K562 (cell line): Measurements from ENCODE around the gene ZFYVE28. TPM values are rescaled to one million over a fixed set of nuclear protein-coding genes. Genes with fewer than 3 reads are reported as not detected.
A peak's percentile ranks its signal among the peaks of the same experiment; 100 is the strongest.

ENCODE experiments used
- CCNT2 ChIP-seq: IDR thresholded peaks from 2 replicates; pipeline ENCODE4 v1.6.1; 2011; ENCODE audit warnings: borderline replicate concordance, low read depth, mild to moderate bottlenecking, moderate library complexity, mixed read lengths, low read length; ENCODE audit not compliant: insufficient read length; ENCODE audit errors: extremely low read depth
- CTBP1 ChIP-seq: fragments of 450-650 bp; IDR thresholded peaks from 2 replicates; pipeline ENCODE4 v1.6.1; 2016; ENCODE audit warnings: borderline replicate concordance
- FOXJ2 ChIP-seq: fragments of 200-800 bp; sonication (Bioruptor generic); IDR thresholded peaks from 2 replicates; pipeline ENCODE4 v1.6.1; 2016; ENCODE audit warnings: missing genetic modification characterization, missing compliant biosample characterization
- FOXM1 ChIP-seq, 2 experiments: fragments of 450-650 bp in 1 of 2; sonication (generic) in 1 of 2; formaldehyde crosslinking in 1 of 2; IDR thresholded peaks; 2 replicates each; pipeline versions ENCODE4 v1.6.1 to v1.9.0; 2017 to 2022; ENCODE audit warnings: low read depth in 2 of 2, mild to moderate bottlenecking in 2 of 2, missing genetic modification reagents in 1 of 2, moderate library complexity in 1 of 2
- PHF20 ChIP-seq: fragments of 450-650 bp; IDR thresholded peaks from 2 replicates; pipeline ENCODE4 v1.6.1; 2018; ENCODE audit not compliant: partially characterized antibody
- RBM15 ChIP-seq: fragments of 200-400 bp; formaldehyde crosslinking; IDR thresholded peaks from 2 replicates; pipeline ENCODE4 v1.6.1; 2018; ENCODE audit warnings: mild to moderate bottlenecking, low read length, moderate library complexity; ENCODE audit not compliant: insufficient read depth
- ZBTB17 ChIP-seq: fragments of 450-650 bp; formaldehyde crosslinking; IDR thresholded peaks from 2 replicates; pipeline ENCODE4 v1.4.0; 2020; ENCODE audit warnings: mild to moderate bottlenecking
- polyA plus RNA-seq, 8 experiments: library from polyadenylated mRNA; depleted of rRNA in 4 of 8; stranded (reverse) in 5 of 8; unstranded in 3 of 8; fragments of >200 nt; fragmentation: Nextera tagmentation in 2 of 8; fragmentation: Illumina TruSeq in 1 of 8; extraction: Ambion mirVana in 2 of 8; extraction: Trizol in 1 of 8; gene quantifications; 2 replicates each; pipeline versions ENCODE4 v1.2.1 to v1.2.3, GENCODE V29; 2011 to 2014; ENCODE audit warnings: inconsistent platforms in 1 of 8, missing spikeins in 1 of 8
- total RNA-seq, 7 experiments: library from RNA; depleted of rRNA in 6 of 7; stranded (reverse); fragments of >200 nt in 6 of 7; fragmentation: Illumina TruSeq in 2 of 7; extraction: Trizol in 2 of 7; gene quantifications; 2 replicates each; pipeline versions ENCODE4 v1.2.1 to v1.2.3, GENCODE V29; 2011 to 2021; ENCODE audit warnings: low replicate concordance in 1 of 7
- TF ChIP-seq, protein P1 (sequence below), 2 experiments: fragments of 450-650 bp; formaldehyde crosslinking in 1 of 2; IDR thresholded peaks; 2 replicates each; pipeline versions ENCODE4 v1.4.0 to v1.6.1; 2014 to 2020; ENCODE audit warnings: mild to moderate bottlenecking in 2 of 2, borderline replicate concordance in 1 of 2, low read depth in 1 of 2
- TF ChIP-seq, protein P2 (sequence below): fragments of 450-650 bp; formaldehyde crosslinking; IDR thresholded peaks from 2 replicates; pipeline ENCODE4 v1.4.0; 2020; ENCODE audit warnings: mild to moderate bottlenecking
- TF ChIP-seq, protein P3 (sequence below): fragments of 450-650 bp; conservative IDR thresholded peaks from 2 replicates; pipeline ENCODE4 v1.6.1; 2016; ENCODE audit warnings: missing genetic modification characterization, low read depth, mild to moderate bottlenecking, control low read depth, missing compliant biosample characterization
- TF ChIP-seq, protein P4 (sequence below): IDR thresholded peaks from 2 replicates; pipeline ENCODE4 v1.6.1; 2011; ENCODE audit warnings: borderline replicate concordance, low read depth, mild to moderate bottlenecking, moderate library complexity, low read length; ENCODE audit not compliant: insufficient read depth, poor library complexity, severe bottlenecking

ZFYVE28 gene
- total and polyA plus RNA-seq, 9 of the 15 experiments (the other 6 are each of a cell fraction or from before 2014, with no cell fraction given): 1.3 to 24.8 (median 8.9) TPM

DNA sequence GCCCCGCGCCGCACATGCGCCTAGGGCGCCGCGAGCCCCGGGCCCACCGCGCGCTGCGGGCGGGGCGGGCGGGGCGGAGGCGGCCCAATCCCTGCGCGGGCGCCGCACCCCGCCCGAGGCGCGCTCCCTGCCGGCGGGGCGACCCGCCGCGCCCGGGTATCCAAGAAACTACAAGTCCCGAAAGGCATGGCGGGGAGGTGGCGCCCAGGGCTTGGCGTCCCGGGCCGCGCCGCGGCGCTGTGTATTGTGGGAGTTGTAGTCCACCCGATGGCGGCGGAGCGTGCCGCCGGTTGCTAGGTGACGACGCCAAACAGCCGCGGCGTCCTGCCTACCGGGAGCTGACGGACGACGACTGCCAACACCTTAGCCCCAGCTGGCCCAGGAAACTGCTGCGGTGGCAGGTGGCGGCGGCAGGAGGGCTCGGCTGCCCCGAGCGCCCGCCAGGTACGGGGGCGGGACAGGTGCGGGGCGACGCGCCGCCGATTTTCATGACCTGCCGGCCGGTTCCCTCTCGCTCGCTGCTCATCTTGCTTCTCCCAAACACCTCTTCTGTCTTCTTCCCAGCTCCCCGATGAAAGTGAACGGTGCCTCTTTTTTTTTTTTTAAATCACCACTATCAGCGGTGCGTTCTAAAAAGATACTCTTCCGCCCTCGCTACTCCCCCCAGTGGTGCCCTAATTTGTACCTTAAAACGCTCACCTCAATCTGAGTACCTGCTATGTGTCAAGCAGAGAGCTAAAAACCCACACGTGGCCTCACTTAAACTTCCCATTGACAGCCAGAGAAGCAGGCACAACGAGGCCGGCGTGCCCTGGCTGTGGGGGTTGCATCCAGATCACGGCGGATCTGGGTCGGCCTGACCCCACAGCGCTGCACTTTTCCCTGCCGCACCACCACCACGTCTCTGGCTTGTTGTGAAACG lies 466 bp upstream of the ZFYVE28 start, which contains the start of gene CFAP99 (continued):
- TF ChIP-seq, protein P1, sequence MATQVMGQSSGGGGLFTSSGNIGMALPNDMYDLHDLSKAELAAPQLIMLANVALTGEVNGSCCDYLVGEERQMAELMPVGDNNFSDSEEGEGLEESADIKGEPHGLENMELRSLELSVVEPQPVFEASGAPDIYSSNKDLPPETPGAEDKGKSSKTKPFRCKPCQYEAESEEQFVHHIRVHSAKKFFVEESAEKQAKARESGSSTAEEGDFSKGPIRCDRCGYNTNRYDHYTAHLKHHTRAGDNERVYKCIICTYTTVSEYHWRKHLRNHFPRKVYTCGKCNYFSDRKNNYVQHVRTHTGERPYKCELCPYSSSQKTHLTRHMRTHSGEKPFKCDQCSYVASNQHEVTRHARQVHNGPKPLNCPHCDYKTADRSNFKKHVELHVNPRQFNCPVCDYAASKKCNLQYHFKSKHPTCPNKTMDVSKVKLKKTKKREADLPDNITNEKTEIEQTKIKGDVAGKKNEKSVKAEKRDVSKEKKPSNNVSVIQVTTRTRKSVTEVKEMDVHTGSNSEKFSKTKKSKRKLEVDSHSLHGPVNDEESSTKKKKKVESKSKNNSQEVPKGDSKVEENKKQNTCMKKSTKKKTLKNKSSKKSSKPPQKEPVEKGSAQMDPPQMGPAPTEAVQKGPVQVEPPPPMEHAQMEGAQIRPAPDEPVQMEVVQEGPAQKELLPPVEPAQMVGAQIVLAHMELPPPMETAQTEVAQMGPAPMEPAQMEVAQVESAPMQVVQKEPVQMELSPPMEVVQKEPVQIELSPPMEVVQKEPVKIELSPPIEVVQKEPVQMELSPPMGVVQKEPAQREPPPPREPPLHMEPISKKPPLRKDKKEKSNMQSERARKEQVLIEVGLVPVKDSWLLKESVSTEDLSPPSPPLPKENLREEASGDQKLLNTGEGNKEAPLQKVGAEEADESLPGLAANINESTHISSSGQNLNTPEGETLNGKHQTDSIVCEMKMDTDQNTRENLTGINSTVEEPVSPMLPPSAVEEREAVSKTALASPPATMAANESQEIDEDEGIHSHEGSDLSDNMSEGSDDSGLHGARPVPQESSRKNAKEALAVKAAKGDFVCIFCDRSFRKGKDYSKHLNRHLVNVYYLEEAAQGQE (IDR thresholded peaks at IDR 0.05; ENCODE audit: borderline replicate concordance): peak; percentile 39
- TF ChIP-seq, protein P1 (CRISPR knock-in tag; IDR thresholded peaks at IDR 0.05; ENCODE audit: low read depth): no peak
- TF ChIP-seq FOXJ2 (tag) (peak; percentile 99), ZBTB17 (CRISPR knock-in tag) (0 out of 2 replicates have a peak, but pooled peaks have one; percentile 37), CTBP1 (peak; percentile 88), CCNT2 (peak; percentile 72), PHF20 (peak; percentile 27), RBM15 (no peak), FOXM1 (IDR thresholded peaks at IDR 0.05; ENCODE audit: low read depth) (no peak), FOXM1 (CRISPR knock-in tag; IDR thresholded peaks at IDR 0.05; ENCODE audit: low read depth) (0 out of 2 replicates have a peak, but pooled peaks have one; percentile 45)
- TF ChIP-seq, protein P2, sequence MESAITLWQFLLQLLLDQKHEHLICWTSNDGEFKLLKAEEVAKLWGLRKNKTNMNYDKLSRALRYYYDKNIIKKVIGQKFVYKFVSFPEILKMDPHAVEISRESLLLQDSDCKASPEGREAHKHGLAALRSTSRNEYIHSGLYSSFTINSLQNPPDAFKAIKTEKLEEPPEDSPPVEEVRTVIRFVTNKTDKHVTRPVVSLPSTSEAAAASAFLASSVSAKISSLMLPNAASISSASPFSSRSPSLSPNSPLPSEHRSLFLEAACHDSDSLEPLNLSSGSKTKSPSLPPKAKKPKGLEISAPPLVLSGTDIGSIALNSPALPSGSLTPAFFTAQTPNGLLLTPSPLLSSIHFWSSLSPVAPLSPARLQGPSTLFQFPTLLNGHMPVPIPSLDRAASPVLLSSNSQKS: no peak
- TF ChIP-seq, protein P3, sequence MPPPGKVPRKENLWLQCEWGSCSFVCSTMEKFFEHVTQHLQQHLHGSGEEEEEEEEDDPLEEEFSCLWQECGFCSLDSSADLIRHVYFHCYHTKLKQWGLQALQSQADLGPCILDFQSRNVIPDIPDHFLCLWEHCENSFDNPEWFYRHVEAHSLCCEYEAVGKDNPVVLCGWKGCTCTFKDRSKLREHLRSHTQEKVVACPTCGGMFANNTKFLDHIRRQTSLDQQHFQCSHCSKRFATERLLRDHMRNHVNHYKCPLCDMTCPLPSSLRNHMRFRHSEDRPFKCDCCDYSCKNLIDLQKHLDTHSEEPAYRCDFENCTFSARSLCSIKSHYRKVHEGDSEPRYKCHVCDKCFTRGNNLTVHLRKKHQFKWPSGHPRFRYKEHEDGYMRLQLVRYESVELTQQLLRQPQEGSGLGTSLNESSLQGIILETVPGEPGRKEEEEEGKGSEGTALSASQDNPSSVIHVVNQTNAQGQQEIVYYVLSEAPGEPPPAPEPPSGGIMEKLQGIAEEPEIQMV (tag): no peak
- TF ChIP-seq, protein P4, sequence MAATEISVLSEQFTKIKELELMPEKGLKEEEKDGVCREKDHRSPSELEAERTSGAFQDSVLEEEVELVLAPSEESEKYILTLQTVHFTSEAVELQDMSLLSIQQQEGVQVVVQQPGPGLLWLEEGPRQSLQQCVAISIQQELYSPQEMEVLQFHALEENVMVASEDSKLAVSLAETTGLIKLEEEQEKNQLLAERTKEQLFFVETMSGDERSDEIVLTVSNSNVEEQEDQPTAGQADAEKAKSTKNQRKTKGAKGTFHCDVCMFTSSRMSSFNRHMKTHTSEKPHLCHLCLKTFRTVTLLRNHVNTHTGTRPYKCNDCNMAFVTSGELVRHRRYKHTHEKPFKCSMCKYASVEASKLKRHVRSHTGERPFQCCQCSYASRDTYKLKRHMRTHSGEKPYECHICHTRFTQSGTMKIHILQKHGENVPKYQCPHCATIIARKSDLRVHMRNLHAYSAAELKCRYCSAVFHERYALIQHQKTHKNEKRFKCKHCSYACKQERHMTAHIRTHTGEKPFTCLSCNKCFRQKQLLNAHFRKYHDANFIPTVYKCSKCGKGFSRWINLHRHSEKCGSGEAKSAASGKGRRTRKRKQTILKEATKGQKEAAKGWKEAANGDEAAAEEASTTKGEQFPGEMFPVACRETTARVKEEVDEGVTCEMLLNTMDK: peak; percentile 47
